ENCODE results near the gene ESM1. TPM values are rescaled to one million over a fixed set of nuclear protein-coding genes. Genes with fewer than 3 reads are reported as not detected.

Gene ESM1
- total RNA-seq, 2 experiments from 2014 or later = 0.20 to 0.47 TPM

- intact Hi-C loops (cut with micrococcal nuclease) = no loop called here
- TF ChIP-seq, protein P1, sequence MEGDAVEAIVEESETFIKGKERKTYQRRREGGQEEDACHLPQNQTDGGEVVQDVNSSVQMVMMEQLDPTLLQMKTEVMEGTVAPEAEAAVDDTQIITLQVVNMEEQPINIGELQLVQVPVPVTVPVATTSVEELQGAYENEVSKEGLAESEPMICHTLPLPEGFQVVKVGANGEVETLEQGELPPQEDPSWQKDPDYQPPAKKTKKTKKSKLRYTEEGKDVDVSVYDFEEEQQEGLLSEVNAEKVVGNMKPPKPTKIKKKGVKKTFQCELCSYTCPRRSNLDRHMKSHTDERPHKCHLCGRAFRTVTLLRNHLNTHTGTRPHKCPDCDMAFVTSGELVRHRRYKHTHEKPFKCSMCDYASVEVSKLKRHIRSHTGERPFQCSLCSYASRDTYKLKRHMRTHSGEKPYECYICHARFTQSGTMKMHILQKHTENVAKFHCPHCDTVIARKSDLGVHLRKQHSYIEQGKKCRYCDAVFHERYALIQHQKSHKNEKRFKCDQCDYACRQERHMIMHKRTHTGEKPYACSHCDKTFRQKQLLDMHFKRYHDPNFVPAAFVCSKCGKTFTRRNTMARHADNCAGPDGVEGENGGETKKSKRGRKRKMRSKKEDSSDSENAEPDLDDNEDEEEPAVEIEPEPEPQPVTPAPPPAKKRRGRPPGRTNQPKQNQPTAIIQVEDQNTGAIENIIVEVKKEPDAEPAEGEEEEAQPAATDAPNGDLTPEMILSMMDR (IDR thresholded peaks at IDR 0.05) = no peak
- H3K27me3 Mint-ChIP-seq = peaks cover 5% of the 10 kb centered on the region
- H3K9me3 Mint-ChIP-seq = no peaks in the 10 kb centered on the region
- ATAC-seq (no peak), DNase-seq (no peak)
- CTCF ChIA-PET = interaction anchor here (0.9 to 3.0 kb wide), 4 partner anchors 45 to 182 kb away, joined by 3 to 12 read pairs (median 4); partner anchors contain the start of gene GPX8
- H3K4me1 Mint-ChIP-seq (ENCODE audit: low read depth) = peaks cover 28% of the 10 kb centered on the region
- POLR2A ChIA-PET = interaction anchor here (1.4 kb wide), 1 partner anchor 29 kb away, joined by 3 read pairs; no protein-coding TSS in a partner anchor
- H3K36me3 Mint-ChIP-seq (ENCODE audit: low read depth) = no peaks in the 10 kb centered on the region
- H3K27ac Mint-ChIP-seq = no peak overlapping the region
- H3K4me3 Mint-ChIP-seq = no peak overlapping the region
Observed at GRCh38 chr5:54988817-54989216, 3.4 kb upstream of the ESM1 start.

DNA sequence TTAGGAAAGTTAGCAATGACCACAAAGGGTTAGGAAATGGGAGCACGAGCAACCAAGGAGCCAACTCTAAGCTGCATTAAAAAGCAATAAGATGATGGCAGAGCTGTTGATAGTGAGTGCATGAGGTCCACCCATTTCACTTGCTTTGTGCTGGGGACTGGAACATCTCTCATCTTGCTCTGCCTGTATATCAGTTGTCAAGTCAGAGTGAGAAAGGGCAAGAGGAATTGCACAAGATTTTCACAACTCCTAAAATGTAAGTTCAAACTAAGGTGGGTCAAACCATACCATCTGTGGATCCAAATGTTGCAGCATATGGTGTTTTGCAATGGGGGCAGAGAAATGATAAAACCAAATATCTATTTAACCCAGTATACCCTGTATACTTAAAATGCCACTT lies 2.8 kb upstream of the ESM1 start:
- intact Hi-C loops (cut with micrococcal nuclease) = no loop called here
- ChIA-PET CTCF (interaction anchor here (0.9 to 3.0 kb wide), 6 partner anchors 10 to 183 kb away, joined by 3 to 12 read pairs (median 4); partner anchors contain the start of gene GPX8), POLR2A (interaction anchor here (1.4 kb wide), 1 partner anchor 29 kb away, joined by 3 read pairs; no protein-coding TSS in a partner anchor)
- DNase-seq = no peak
- Mint-ChIP-seq H3K27me3 (peaks cover 5% of the 10 kb centered on the region), H3K4me1 (ENCODE audit: low read depth) (peaks cover 27% of the 10 kb centered on the region), H3K9me3 (no peaks in the 10 kb centered on the region), H3K4me3 (no peak overlapping the region), H3K27ac (no peak overlapping the region), H3K36me3 (ENCODE audit: low read depth) (no peaks in the 10 kb centered on the region)
- no peak for ATAC-seq
- TF ChIP-seq, protein P1 (IDR thresholded peaks at IDR 0.05) = no peak

DNA sequence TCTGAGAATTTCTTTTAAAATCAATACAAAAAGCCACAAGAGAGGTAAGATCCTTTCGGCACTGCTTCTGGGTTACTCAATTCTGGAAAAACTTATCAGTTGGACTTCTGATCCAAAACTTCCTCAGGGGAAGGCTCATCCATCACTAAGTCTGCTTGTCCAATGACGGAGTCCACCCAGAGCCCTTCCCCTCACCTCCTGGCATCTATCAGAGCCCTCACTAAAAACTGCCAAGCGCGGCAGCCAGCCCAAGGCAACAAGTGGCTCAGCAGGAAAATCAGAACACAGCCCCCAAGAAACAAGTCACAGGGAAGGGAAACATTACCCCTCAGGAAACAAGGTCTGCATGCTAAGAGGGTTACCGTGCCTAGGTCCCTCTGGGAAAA lies 869 bp upstream of the ESM1 start:
- peaks cover 26% of the 10 kb centered on the region for H3K4me1 Mint-ChIP-seq (ENCODE audit: low read depth)

DNA sequence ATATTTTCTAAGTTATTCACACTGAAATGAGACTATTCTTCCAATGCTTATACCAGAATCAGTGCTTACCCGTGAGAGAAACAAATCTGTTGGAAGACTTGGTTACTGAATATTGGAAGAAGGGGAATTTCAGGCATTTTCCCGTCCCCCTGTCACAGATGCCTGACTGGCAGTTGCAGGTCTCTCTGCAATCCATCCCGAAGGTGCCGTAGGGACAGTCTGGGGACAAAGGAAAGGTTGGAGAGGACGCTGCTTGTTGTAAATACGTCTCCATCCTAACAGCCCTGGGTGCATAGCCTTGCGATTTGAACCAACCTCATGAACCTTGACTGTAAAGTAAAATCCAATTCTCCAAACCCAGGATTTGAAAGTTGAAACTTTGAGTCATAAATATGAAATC lies 3.5 kb downstream of the ESM1 start:
- Mint-ChIP-seq H3K4me3 (no peak overlapping the region), H3K9me3 (no peaks in the 10 kb centered on the region), H3K27ac (no peak overlapping the region), H3K36me3 (ENCODE audit: low read depth) (no peaks in the 10 kb centered on the region), H3K4me1 (ENCODE audit: low read depth) (peaks cover 11% of the 10 kb centered on the region), H3K27me3 (peaks cover 6% of the 10 kb centered on the region)
- ChIA-PET CTCF (interaction anchor here (1.4 to 2.0 kb wide), 2 partner anchors 23 to 38 kb away, joined by 3 to 7 read pairs; no protein-coding TSS in a partner anchor), POLR2A (no interaction called here)
- TF ChIP-seq, protein P1 (IDR thresholded peaks at IDR 0.05) = no peak
- intact Hi-C loops (cut with micrococcal nuclease) = no loop called here
- DNase-seq (no peak), ATAC-seq (no peak)

More for the DNA sequence above, 869 bp upstream of the ESM1 start:
- ChIA-PET POLR2A (no interaction called here), CTCF (interaction anchor here (1.2 to 2.4 kb wide), 4 partner anchors 27 to 160 kb away, joined by 3 to 9 read pairs (median 6); no protein-coding TSS in a partner anchor)
- no peak overlapping the region for H3K4me3 Mint-ChIP-seq
- ATAC-seq = no peak
- no peak overlapping the region for H3K27ac Mint-ChIP-seq
- H3K36me3 Mint-ChIP-seq (ENCODE audit: low read depth) = no peaks in the 10 kb centered on the region
- intact Hi-C loops (cut with micrococcal nuclease) = no loop called here
- no peak for DNase-seq
- no peaks in the 10 kb centered on the region for H3K9me3 Mint-ChIP-seq
- TF ChIP-seq, protein P1 (IDR thresholded peaks at IDR 0.05) = no peak
- peaks cover 5% of the 10 kb centered on the region for H3K27me3 Mint-ChIP-seq

GRCh38 chr5:54975701-54976100 lies 9.7 kb downstream of the ESM1 start:
- DNase-seq (no peak), ATAC-seq (no peak)
- POLR2A ChIA-PET = interaction anchor here (0.9 kb wide), 1 partner anchor 12 kb away, joined by 3 read pairs; no protein-coding TSS in a partner anchor
- TF ChIP-seq, protein P1 (IDR thresholded peaks at IDR 0.05) = no peak
- CTCF ChIA-PET = interaction anchor here (1.2 to 2.4 kb wide), 4 partner anchors 13 to 69 kb away, joined by 3 to 12 read pairs (median 4); no protein-coding TSS in a partner anchor
- no peak overlapping the region for H3K27ac Mint-ChIP-seq
- peaks cover 2% of the 10 kb centered on the region for H3K4me1 Mint-ChIP-seq (ENCODE audit: low read depth)
- H3K27me3 Mint-ChIP-seq = peaks cover 1% of the 10 kb centered on the region
- H3K9me3 Mint-ChIP-seq = no peaks in the 10 kb centered on the region
- H3K36me3 Mint-ChIP-seq (ENCODE audit: low read depth) = no peaks in the 10 kb centered on the region
- H3K4me3 Mint-ChIP-seq = no peak overlapping the region
- intact Hi-C loops (cut with micrococcal nuclease) = no loop called here

Data from activated CD8-positive, alpha-beta T cell treated with anti-CD3 and anti-CD28 coated beads for 36 hours (primary cell).